Activated naive CD8-positive, alpha-beta T cell (primary cell): ENCODE results near the gene HSPA12A.

Experiments
- H3K27ac Mint-ChIP-seq: one replicate; pipeline ENCODE4 v1.8.0; 2021; ENCODE audit warnings: mixed read lengths
- H3K27me3 Mint-ChIP-seq: one replicate; pipeline ENCODE4 v1.8.0; 2021; ENCODE audit warnings: mixed read lengths
- H3K36me3 Mint-ChIP-seq: one replicate; pipeline ENCODE4 v1.8.0; 2021; ENCODE audit warnings: mixed read lengths
- H3K4me1 Mint-ChIP-seq: one replicate; pipeline ENCODE4 v1.8.0; 2021; ENCODE audit warnings: low read depth, mixed read lengths
- H3K4me3 Mint-ChIP-seq: one replicate; pipeline ENCODE4 v1.8.0; 2021; ENCODE audit warnings: mild to moderate bottlenecking, mixed read lengths
- H3K9me3 Mint-ChIP-seq: one replicate; pipeline ENCODE4 v1.8.0; 2021; ENCODE audit warnings: low read depth, mixed read lengths

HSPA12A gene

GRCh38 chr10:116706281-116706680 is 36.1 kb downstream of the HSPA12A start:
- H3K9me3 Mint-ChIP-seq: no peaks in the 10 kb centered on the region
- no peaks in the 10 kb centered on the region for H3K4me1 Mint-ChIP-seq
- no peak overlapping the region for H3K27ac Mint-ChIP-seq
- peaks cover 35% of the 10 kb centered on the region for H3K27me3 Mint-ChIP-seq
- H3K4me3 Mint-ChIP-seq: no peak overlapping the region
- no peaks in the 10 kb centered on the region for H3K36me3 Mint-ChIP-seq

DNA sequence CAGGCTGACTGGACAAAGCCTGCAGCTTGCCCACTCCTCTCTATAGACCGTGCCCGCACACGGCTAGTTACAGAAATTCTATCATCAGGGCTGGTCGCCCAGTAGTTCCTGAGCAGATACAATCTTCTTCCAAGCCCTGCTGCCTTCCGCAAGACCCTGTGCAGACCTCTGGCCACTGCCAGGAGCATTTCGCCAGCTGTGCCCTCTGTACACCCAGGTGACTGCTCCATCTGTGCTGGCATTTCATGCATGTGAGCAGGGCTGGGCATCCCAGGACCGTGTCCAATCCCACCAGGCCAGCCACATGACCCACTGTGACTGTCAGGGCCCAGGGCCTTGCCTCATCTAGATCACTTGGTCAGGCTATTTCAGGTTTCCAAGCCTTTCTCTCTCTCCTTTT is 36.9 kb downstream of the HSPA12A start:
- no peaks in the 10 kb centered on the region for H3K4me1 Mint-ChIP-seq
- peaks cover 33% of the 10 kb centered on the region for H3K27me3 Mint-ChIP-seq
- H3K36me3 Mint-ChIP-seq: no peaks in the 10 kb centered on the region
- H3K4me3 Mint-ChIP-seq: no peak overlapping the region
- H3K9me3 Mint-ChIP-seq: no peaks in the 10 kb centered on the region
- H3K27ac Mint-ChIP-seq: no peak overlapping the region

DNA sequence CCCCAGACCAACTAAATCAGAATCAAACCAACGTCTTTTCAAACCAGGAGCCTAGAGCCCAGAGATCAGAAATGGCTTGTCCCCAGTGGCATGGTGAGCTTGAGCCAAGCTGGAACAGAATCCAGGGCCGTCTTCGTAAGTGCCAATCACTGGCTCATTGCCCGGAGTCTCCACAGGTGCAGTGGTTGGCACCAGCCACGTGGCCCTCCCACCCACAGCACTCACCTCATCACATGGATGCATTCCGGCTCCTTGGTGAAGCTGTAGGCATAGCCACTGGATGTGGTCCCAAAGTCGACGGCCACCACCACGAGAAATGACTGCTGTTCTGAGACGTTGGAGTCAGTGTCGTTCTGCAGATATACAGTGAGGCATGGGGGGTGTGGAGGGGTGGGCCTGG is 37.4 kb downstream of the HSPA12A start:
- H3K36me3 Mint-ChIP-seq: no peaks in the 10 kb centered on the region
- peaks cover 29% of the 10 kb centered on the region for H3K27me3 Mint-ChIP-seq
- H3K4me1 Mint-ChIP-seq: no peaks in the 10 kb centered on the region
- H3K9me3 Mint-ChIP-seq: no peaks in the 10 kb centered on the region
- H3K27ac Mint-ChIP-seq: no peak overlapping the region
- H3K4me3 Mint-ChIP-seq: no peak overlapping the region

- Mint-ChIP-seq H3K4me1 (no peaks in the 10 kb centered on the region), H3K9me3 (no peaks in the 10 kb centered on the region), H3K27me3 (peaks cover 41% of the 10 kb centered on the region), H3K4me3 (no peak overlapping the region), H3K27ac (no peak overlapping the region), H3K36me3 (no peaks in the 10 kb centered on the region)
Measured at GRCh38 chr10:116702165-116702564, 40.2 kb downstream of the HSPA12A start.

- no peak overlapping the region for H3K27ac Mint-ChIP-seq
- H3K9me3 Mint-ChIP-seq: no peaks in the 10 kb centered on the region
- no peak overlapping the region for H3K4me3 Mint-ChIP-seq
- no peaks in the 10 kb centered on the region for H3K36me3 Mint-ChIP-seq
- H3K4me1 Mint-ChIP-seq: no peaks in the 10 kb centered on the region
- peaks cover 40% of the 10 kb centered on the region for H3K27me3 Mint-ChIP-seq
Measured at GRCh38 chr10:116699471-116700150, 42.8 kb downstream of the HSPA12A start.

- Mint-ChIP-seq H3K9me3 (no peaks in the 10 kb centered on the region), H3K27ac (no peak overlapping the region), H3K36me3 (no peaks in the 10 kb centered on the region), H3K4me3 (no peak overlapping the region), H3K4me1 (no peaks in the 10 kb centered on the region), H3K27me3 (peaks cover 41% of the 10 kb centered on the region)
Measured at GRCh38 chr10:116699049-116699448, 43.3 kb downstream of the HSPA12A start.

GRCh38 chr10:116698364-116698763 is 44.0 kb downstream of the HSPA12A start:
- Mint-ChIP-seq H3K4me3 (no peak overlapping the region), H3K36me3 (no peaks in the 10 kb centered on the region), H3K9me3 (no peaks in the 10 kb centered on the region), H3K27ac (no peak overlapping the region), H3K4me1 (no peaks in the 10 kb centered on the region), H3K27me3 (peaks cover 39% of the 10 kb centered on the region)

DNA sequence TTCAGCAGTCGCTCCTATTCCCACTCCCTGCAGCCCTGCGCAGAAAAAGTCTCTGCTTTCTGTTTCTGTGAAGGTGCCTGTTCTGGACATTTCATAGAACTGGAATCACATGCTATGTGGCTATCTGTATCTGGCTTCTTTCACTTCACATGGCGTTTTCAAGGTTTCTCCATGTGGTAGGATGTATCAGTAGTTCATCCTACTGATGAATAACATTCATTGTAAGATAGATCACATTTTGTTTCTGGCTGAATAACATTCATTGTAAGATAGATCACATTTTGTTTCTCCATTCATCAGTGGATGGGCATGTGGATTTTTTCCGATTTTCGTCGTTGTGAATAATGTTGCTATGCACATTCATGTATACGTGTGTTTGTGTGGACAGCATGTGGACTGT is 44.5 kb downstream of the HSPA12A start:
- no peaks in the 10 kb centered on the region for H3K36me3 Mint-ChIP-seq
- no peaks in the 10 kb centered on the region for H3K4me1 Mint-ChIP-seq
- H3K27me3 Mint-ChIP-seq: peaks cover 36% of the 10 kb centered on the region
- no peaks in the 10 kb centered on the region for H3K9me3 Mint-ChIP-seq
- no peak overlapping the region for H3K27ac Mint-ChIP-seq
- H3K4me3 Mint-ChIP-seq: no peak overlapping the region

- peaks cover 32% of the 10 kb centered on the region for H3K27me3 Mint-ChIP-seq
- no peak overlapping the region for H3K27ac Mint-ChIP-seq
Measured at GRCh38 chr10:116696919-116697318, 45.4 kb downstream of the HSPA12A start.

DNA sequence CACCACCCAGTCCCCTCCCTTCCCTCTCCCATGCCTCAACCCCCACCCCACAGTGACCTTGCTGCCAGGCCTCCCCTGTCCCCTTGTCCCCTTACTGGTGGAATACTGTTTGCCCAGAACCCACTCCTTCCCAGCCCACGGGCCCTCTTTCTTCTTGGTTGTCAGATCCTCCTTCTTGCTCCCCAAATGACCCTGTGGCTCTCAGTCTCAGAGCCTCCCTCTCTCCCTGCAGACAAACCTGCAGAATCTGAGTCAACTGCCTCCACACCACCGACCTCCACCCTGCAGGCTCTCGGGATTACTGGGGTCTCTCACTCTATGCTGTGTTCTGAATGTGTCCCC is 47.5 kb downstream of the HSPA12A start:
- no peak overlapping the region for H3K27ac Mint-ChIP-seq
- H3K27me3 Mint-ChIP-seq: peaks cover 30% of the 10 kb centered on the region
- no peaks in the 10 kb centered on the region for H3K36me3 Mint-ChIP-seq

More at GRCh38 chr10:116696919-116697318, 45.4 kb downstream of the HSPA12A start:
- no peaks in the 10 kb centered on the region for H3K36me3 Mint-ChIP-seq
- H3K9me3 Mint-ChIP-seq: no peaks in the 10 kb centered on the region
- no peaks in the 10 kb centered on the region for H3K4me1 Mint-ChIP-seq
- no peak overlapping the region for H3K4me3 Mint-ChIP-seq

DNA sequence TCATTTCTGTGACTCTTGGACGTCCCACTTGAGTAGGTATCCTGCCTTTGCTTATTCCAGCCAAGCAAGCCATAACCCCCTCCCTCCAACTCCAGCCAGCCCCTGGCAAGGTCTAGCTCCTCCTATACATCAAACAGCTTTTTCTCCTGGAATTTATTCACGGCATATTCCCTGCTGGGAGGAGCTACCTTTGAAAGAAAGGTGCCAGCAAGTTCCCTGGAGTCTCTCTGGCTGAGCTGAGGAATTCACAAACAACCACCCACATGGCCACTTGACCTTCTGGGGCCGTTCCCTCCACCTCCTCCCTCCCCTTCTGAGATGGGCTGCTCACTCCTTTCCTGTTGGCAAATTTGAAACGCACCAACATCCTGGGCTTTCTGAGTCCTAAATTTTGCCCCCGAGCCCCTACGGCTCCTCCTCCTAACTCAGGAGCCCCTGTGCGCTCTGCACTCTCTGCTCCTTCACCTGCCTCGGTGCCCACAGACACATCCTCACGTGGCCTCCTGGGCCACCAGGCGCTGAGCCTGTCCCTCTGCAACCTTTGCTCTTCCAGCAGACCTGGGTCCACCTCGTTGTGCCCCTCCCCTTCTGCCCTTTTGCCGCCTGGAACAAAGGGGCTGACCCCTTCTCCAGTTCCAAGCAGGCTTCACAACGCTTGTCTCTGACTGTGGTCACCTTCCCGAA is 48.0 kb downstream of the HSPA12A start:
- H3K4me3 Mint-ChIP-seq: no peak overlapping the region
- no peaks in the 10 kb centered on the region for H3K9me3 Mint-ChIP-seq
- H3K27ac Mint-ChIP-seq: no peak overlapping the region
- H3K36me3 Mint-ChIP-seq: no peaks in the 10 kb centered on the region
- H3K4me1 Mint-ChIP-seq: no peaks in the 10 kb centered on the region
- peaks cover 32% of the 10 kb centered on the region for H3K27me3 Mint-ChIP-seq

More for the DNA sequence above, 47.5 kb downstream of the HSPA12A start:
- H3K4me1 Mint-ChIP-seq: no peaks in the 10 kb centered on the region
- H3K9me3 Mint-ChIP-seq: no peaks in the 10 kb centered on the region
- no peak overlapping the region for H3K4me3 Mint-ChIP-seq

DNA sequence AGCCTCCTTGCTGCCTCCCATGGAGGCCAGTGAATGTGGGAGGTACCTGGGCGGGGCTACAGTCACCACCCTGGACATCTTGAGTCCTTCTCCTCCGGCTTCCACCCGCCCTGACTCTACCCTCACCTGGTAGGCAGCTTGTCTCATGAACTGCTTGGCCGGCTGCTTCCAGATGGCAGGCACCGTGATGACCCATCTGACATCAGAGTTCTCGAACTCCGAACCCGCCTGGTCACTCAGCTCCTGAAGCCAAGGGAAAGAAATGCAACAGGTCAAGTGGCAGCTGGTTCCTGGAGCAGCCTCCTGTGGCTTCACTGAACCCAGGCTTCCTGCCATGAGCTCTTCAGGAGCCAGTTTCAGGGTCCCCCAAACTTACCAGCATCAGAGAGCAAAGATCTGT is 50.1 kb downstream of the HSPA12A start:
- Mint-ChIP-seq H3K27ac (no peak overlapping the region), H3K4me3 (no peak overlapping the region), H3K27me3 (peaks cover 27% of the 10 kb centered on the region), H3K4me1 (no peaks in the 10 kb centered on the region), H3K36me3 (no peaks in the 10 kb centered on the region), H3K9me3 (no peaks in the 10 kb centered on the region)

DNA sequence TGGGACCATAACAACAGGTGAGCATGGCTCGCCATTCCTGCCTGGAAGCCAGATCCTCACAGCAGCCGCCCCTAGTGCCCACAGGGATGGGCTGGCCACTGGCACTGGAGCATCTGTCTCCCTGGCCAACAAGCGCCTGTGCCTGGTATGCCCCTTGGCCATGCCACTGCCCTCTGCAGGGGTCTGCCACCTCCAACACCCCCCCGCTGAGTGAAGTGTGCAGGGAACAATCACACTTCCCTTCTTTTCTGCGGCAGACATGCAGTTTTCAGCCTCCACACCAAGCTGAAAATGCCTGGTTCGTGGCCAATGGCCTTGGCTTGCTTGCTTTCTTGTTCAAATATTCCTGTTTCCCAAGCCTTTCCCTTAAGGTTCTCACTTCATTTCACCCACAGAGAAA is 50.7 kb downstream of the HSPA12A start:
- H3K27ac Mint-ChIP-seq: no peak overlapping the region
- no peaks in the 10 kb centered on the region for H3K9me3 Mint-ChIP-seq
- no peaks in the 10 kb centered on the region for H3K36me3 Mint-ChIP-seq
- H3K4me1 Mint-ChIP-seq: no peaks in the 10 kb centered on the region
- no peak overlapping the region for H3K4me3 Mint-ChIP-seq
- peaks cover 22% of the 10 kb centered on the region for H3K27me3 Mint-ChIP-seq

GRCh38 chr10:116690356-116691322 is 51.7 kb downstream of the HSPA12A start:
- H3K4me3 Mint-ChIP-seq: no peak overlapping the region
- peaks cover 17% of the 10 kb centered on the region for H3K27me3 Mint-ChIP-seq
- no peak overlapping the region for H3K27ac Mint-ChIP-seq
- no peaks in the 10 kb centered on the region for H3K9me3 Mint-ChIP-seq
- H3K4me1 Mint-ChIP-seq: no peaks in the 10 kb centered on the region
- H3K36me3 Mint-ChIP-seq: no peaks in the 10 kb centered on the region

- Mint-ChIP-seq H3K4me1 (no peaks in the 10 kb centered on the region), H3K4me3 (no peak overlapping the region), H3K36me3 (no peaks in the 10 kb centered on the region), H3K27me3 (peaks cover 19% of the 10 kb centered on the region), H3K27ac (no peak overlapping the region), H3K9me3 (no peaks in the 10 kb centered on the region)
Measured at GRCh38 chr10:116689744-116690143, 52.6 kb downstream of the HSPA12A start.
